A549 treated with RU486 at 1 μM for 4 hours (cell line): ENCODE measurements around the gene C1orf74. TPM values are rescaled to one million over a fixed set of nuclear protein-coding genes. Genes with fewer than 3 reads are reported as not detected.

ENCODE experiments used
- total RNA-seq: library from RNA; stranded (reverse); fragments of 200-300 nt; extraction: Qiagen RNA extraction; gene quantifications from 5 replicates; pipeline ENCODE4 v1.2.3, GENCODE V29; 2022; ENCODE audit warnings: low read depth

The C1orf74 gene
- 1.2 to 1.7 TPM (median 1.5 TPM) in 5 replicates for total RNA-seq

DNA sequence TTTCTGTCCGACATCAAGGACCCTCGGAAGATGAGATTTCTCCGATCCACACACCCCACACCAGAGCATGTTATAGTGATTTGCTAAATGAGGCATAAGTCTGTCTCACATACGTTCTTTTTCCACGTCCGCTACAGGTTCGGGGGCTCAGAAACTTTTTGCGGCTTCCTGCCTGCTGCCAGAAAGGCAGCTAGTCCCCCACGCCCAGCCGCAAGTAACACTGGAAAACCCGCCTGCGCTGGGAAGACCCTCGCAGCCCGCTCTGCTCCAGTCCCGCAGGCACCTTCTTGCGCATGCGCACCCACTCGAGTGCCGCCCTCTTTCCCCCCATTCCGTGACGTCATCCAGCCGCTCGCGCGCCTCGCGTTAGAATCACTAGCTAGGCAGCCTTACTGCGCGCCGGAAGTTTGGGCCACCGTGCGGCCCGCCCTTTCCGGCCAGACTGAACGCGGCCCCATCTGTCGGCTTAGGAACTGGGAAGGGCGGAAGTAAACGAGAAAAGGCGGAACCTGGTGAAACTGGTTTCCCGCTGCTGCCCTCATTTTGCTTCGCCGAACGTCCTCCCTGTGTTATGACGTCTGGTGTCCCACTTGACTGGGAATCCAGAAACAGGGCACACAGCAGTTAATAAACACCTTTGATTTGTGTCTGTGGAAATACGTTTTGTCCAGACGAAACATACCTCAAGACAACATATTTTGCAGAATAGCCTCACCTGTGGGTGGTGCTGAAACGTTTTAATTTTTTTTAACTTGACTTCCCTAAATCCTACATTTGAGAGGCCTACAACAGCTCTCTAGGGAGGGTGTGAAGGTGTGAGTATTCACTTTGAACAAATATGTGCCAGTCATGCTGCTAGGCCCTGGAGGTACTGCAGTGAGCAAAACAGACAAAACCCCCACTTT, at the start of gene C1orf74:
Gene C1orf74, minus strand, starts transcription at position 295 of the 905 bp plus-strand sequence. CDS start 925 bp downstream, outside the sequence.

DNA sequence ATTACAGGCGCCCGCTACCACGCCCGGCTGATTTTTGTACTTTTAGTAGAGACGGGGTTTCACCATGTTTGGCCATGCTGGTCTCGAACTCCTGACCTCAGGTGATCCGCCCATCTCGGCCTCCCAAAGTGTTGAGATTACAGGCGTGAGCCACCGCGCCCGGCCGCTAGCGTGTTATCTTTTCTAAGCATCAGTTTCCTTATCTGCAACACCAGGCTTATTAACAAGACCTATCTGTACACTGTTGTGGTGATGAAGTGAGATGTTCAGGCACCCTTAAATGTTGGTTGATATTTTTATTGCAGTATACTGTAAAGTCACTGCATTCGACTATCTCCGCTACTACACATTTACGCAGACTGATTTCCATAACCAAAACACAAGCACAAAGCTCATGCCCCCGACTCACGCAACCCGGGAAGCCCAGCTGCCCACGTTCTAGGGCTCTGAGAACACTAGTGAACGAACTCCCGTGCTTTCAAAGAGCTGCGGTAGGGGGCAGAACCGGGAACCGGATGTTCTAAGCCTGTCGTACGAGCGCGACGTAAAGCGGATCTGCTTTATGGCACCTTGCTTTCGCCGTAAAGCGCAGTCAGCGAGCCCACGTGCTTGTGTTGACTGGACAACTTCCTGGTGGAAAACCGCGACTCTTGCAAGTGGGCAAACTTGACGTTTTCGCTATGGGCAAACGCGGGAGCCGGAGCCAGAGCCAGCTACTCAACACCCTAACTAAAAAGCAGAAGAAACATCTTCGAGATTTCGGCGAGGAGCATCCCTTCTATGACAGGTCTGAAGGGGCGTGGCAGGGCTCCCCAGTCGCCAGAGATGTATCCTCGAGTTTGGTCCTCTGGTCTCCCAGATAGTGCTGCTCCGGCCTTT, 43.3 kb upstream of the C1orf74 start, which contains the start of gene UTP25:
Gene UTP25, plus strand, starts transcription at position 589 of the 879 bp plus-strand sequence. Its CDS starts 92 bp downstream, at position 681.

DNA sequence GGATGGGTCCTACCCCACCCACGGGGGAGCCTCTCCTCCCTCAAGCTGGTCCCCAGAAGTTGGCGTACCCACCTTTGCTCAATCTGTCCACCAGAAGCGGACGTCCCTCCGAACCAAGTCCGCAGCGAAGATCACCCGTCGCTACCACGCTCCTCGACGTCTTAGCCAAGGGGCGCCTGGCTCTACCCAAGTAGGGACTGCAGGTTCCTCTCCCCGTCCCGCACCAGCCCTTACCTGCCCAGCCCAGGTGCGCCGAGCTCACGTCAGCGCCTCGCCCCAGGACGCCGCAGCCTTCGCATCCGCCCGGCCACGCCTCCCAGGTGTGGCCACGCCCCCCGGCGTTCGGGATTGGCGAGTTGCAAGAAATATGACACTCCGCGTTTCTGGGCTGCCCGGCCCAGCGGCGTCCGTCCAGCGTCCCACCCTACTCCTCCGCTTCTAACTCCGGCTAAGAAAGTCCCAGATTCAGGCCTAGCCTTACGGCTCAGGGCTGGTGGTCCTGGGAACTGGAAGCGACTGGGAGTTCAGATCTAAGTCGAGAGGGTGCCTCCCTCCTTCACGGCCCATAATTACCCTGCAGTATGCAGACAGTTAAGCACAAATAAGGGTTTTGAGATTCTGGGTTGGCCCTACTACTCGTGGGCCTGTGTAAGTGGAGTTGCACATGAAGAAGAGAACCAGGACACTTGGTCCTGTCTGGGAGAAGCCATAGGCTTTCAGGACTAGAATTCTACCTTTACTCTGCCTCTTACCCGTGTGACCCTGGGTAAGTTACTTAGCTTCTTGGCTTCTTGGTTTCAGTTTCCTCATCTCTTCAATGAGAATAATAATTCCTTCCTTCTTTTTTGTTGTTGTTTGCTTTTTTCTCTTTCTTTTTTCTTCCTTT, 21.8 kb upstream of the C1orf74 start, which contains the start of gene IRF6:
Gene IRF6, minus strand, starts transcription at position 268 of the 886 bp plus-strand sequence. CDS start 4,729 bp downstream, outside the sequence.

DNA sequence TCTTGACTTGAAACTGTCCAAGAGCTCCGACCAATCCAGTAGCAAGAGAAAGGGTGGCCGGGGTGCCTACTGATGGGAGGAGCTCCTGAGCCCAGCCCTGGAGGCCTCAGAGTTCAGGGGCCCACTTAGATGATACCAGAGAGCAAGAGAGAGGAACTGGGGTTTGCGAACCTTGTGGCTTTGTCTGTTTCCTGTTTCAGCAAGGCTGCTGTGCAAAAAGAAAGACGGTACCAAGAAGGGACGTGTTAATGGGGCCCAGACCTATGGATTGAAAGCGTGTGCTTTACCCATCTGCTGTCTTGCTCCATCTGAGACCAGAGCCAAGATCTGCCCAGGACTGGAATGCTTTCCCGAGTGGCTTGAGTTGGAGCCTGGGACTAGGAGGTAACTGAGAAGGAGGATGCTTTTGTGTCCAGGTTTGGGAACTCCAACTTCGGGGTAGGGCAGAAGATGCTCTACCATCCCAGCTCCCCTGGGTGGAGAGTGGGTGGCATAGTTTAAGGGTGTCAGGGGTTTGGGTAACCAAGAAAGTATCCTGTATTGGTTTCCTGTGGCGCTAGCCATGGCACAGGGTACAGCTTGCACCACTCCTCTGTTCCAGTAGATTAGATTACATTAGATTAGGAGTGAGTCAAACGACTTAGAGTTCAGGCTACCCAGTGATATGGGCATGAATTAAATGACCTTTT, 28.3 kb downstream of the C1orf74 start, which contains the start of gene TRAF3IP3:
Gene TRAF3IP3, plus strand, starts transcription at position 128 of the 689 bp plus-strand sequence. CDS start 3,987 bp downstream, outside the sequence.

Other genes starting within 250 kb of the C1orf74 start
- 0.09 to 0.54 TPM (median 0.54 TPM) in 5 replicates for gene CAMK1G, start 200.8 kb downstream of the C1orf74 start, total RNA-seq
- 17.7 to 22.4 TPM (median 19.8 TPM) in 5 replicates for gene LAMB3, start 132.1 kb downstream of the C1orf74 start, total RNA-seq
- gene G0S2, start 109.1 kb downstream of the C1orf74 start, total RNA-seq: 2.3 to 3.1 TPM (median 2.8 TPM) in 5 replicates
- not detected in 5 replicates for gene HSD11B1, start 79.7 kb downstream of the C1orf74 start, total RNA-seq
- not detected in 5 replicates for gene TRAF3IP3, start 28.5 kb downstream of the C1orf74 start, total RNA-seq
- gene IRF6, start 21.6 kb upstream of the C1orf74 start, total RNA-seq: 0.08 to 0.18 TPM (median 0.10 TPM) in 5 replicates
- 9.6 to 12.5 TPM (median 11.6 TPM) in 5 replicates for gene UTP25, start 43.4 kb upstream of the C1orf74 start, total RNA-seq
- 0.03 to 0.10 TPM (median 0.10 TPM) in 3 of 5 replicates, not detected in the others for gene SYT14, start 153.7 kb upstream of the C1orf74 start, total RNA-seq